Measurements from ENCODE around the gene MAEL.

DNA sequence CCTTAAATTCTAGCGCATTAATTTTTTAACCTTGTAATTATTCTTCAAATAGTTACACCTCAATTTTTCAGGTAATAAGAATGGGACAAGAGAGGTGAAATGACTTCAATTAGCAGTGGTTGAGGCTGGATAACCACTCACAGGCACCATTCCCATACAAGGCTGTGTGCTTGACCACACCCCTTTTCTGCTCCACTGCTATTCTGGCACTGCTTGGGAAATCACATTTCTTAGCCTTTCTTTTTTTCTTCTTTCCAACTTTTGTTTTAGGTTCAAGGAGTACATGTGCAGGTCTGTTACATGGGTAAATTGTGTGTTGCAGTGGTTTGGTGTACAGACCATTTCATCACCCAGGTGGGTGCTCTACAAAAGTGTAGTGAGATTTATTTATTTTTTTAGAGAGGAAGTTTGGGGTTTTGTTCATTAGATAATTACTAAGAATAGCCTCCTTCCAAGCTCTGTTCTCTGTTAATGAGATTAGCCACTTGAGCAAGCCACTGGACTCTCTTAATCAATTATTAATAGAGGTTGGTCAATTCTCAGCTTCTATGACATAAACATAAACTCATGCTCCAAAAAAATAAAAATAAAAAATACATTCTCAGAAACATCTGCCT, 28.1 kb upstream of the MAEL start:
- TF ChIP-seq, protein P1, sequence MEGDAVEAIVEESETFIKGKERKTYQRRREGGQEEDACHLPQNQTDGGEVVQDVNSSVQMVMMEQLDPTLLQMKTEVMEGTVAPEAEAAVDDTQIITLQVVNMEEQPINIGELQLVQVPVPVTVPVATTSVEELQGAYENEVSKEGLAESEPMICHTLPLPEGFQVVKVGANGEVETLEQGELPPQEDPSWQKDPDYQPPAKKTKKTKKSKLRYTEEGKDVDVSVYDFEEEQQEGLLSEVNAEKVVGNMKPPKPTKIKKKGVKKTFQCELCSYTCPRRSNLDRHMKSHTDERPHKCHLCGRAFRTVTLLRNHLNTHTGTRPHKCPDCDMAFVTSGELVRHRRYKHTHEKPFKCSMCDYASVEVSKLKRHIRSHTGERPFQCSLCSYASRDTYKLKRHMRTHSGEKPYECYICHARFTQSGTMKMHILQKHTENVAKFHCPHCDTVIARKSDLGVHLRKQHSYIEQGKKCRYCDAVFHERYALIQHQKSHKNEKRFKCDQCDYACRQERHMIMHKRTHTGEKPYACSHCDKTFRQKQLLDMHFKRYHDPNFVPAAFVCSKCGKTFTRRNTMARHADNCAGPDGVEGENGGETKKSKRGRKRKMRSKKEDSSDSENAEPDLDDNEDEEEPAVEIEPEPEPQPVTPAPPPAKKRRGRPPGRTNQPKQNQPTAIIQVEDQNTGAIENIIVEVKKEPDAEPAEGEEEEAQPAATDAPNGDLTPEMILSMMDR (IDR thresholded peaks at IDR 0.05), result no peak
- TF ChIP-seq POLR2A (IDR thresholded peaks at IDR 0.05), result no peak
